Fibroblast of the aortic adventitia (primary cell): ENCODE results near the gene KCTD12. TPM values are rescaled to one million over a fixed set of nuclear protein-coding genes. Genes with fewer than 3 reads are reported as not detected.

Experiments
- DNase-seq: peaks from one replicate; pipeline ENCODE4 v3.0.0-alpha.2; 2010; ENCODE audit warnings: low read depth
- H3K4me3 ChIP-seq: 2 replicates; pipeline ENCODE4 v1.5.1; 2011; ENCODE audit warnings: low read depth, mild to moderate bottlenecking, control low read depth, low read length, moderate library complexity
- CTCF ChIP-seq: IDR thresholded peaks from 2 replicates; pipeline ENCODE4 v1.5.1; 2011; ENCODE audit warnings: mild to moderate bottlenecking, low read length, control low read depth, inconsistent platforms; ENCODE audit not compliant: insufficient read depth
- total RNA-seq: library from RNA; depleted of rRNA; stranded (reverse); fragments of >200 nt; gene quantifications from 2 replicates; pipeline ENCODE4 v1.2.3, GENCODE V29; 2012; ENCODE audit warnings: low replicate concordance

KCTD12 gene
- total RNA-seq, 1 donor: 176 TPM

GRCh38 chr13:76883236-76883635, 3.0 kb downstream of the KCTD12 start:
- no peak for DNase-seq
- no peak for TF ChIP-seq CTCF
- H3K4me3 ChIP-seq: peak overlapping the region; percentile 95

GRCh38 chr13:76882431-76882830, 3.8 kb downstream of the KCTD12 start:
- TF ChIP-seq CTCF: no peak
- peak overlapping the region; percentile 95 for H3K4me3 ChIP-seq
- peak; percentile 73 for DNase-seq

- no peak overlapping the region for H3K4me3 ChIP-seq
- TF ChIP-seq CTCF: no peak
- no peak for DNase-seq
Observed at GRCh38 chr13:76879883-76880270, 6.3 kb downstream of the KCTD12 start.

GRCh38 chr13:76879203-76879882, 6.9 kb downstream of the KCTD12 start:
- DNase-seq: peak; percentile 92
- no peak for TF ChIP-seq CTCF
- no peak overlapping the region for H3K4me3 ChIP-seq

- no peak overlapping the region for H3K4me3 ChIP-seq
- no peak for TF ChIP-seq CTCF
- DNase-seq: peak; percentile 60
Observed at GRCh38 chr13:76878043-76878442, 8.2 kb downstream of the KCTD12 start.

- no peak for TF ChIP-seq CTCF
- H3K4me3 ChIP-seq: no peak overlapping the region
- no peak for DNase-seq
Observed at GRCh38 chr13:76875271-76875815, 10.9 kb downstream of the KCTD12 start.
